Neural crest cell (in vitro differentiated cells): ENCODE measurements around the gene KRTAP6-1. TPM values are rescaled to one million over a fixed set of nuclear protein-coding genes. Genes with fewer than 3 reads are reported as not detected.

Experiments used
- DNase-seq: peaks from one replicate; pipeline ENCODE4 v3.0.0; 2021; ENCODE audit warnings: low read depth, mixed read lengths, low spot score
- H3K27ac Mint-ChIP-seq: one replicate; pipeline ENCODE4 v1.8.0; 2021; ENCODE audit warnings: mild to moderate bottlenecking, mixed read lengths; ENCODE audit not compliant: unreplicated experiment
- H3K27me3 Mint-ChIP-seq: 2 replicates; pipeline ENCODE4 v1.8.0; 2021; ENCODE audit warnings: low read depth, mild to moderate bottlenecking, mixed read lengths
- H3K36me3 Mint-ChIP-seq: 2 replicates; pipeline ENCODE4 v1.8.0; 2021; ENCODE audit warnings: low read depth, mild to moderate bottlenecking, mixed read lengths
- H3K4me1 Mint-ChIP-seq: 2 replicates; pipeline ENCODE4 v1.8.0; 2021; ENCODE audit warnings: mixed read lengths
- H3K4me3 Mint-ChIP-seq: one replicate; pipeline ENCODE4 v1.8.0; 2021; ENCODE audit warnings: mild to moderate bottlenecking, mixed read lengths
- H3K9me3 Mint-ChIP-seq: 2 replicates; pipeline ENCODE4 v1.8.0; 2021; ENCODE audit warnings: mixed read lengths
- CTCF ChIP-seq: fragments of 200-600 bp; sonication (generic); conservative IDR thresholded peaks from 2 replicates; pipeline ENCODE4 v1.5.0; 2021; ENCODE audit warnings: antibody characterized with exemption, mild to moderate bottlenecking
- total RNA-seq: library from RNA; stranded (reverse); gene quantifications from 2 replicates; pipeline ENCODE4 v1.2.1, GENCODE V29; 2021

Gene KRTAP6-1
- total RNA-seq, 1 donor from 2014 or later = not detected

- H3K9me3 Mint-ChIP-seq = peaks cover 6% of the 10 kb centered on the region
- DNase-seq = no peak
Measured at GRCh38 chr21:30582870-30583269, 30.9 kb downstream of the KRTAP6-1 start.

GRCh38 chr21:30580132-30580531 lies 33.6 kb downstream of the KRTAP6-1 start:
- H3K9me3 Mint-ChIP-seq = peaks cover 3% of the 10 kb centered on the region
- no peaks in the 10 kb centered on the region for H3K27me3 Mint-ChIP-seq
- DNase-seq = no peak
- no peak overlapping the region for H3K27ac Mint-ChIP-seq
- H3K36me3 Mint-ChIP-seq = no peaks in the 10 kb centered on the region
- no peak overlapping the region for H3K4me3 Mint-ChIP-seq
- TF ChIP-seq CTCF = no peak
- peaks cover 9% of the 10 kb centered on the region for H3K4me1 Mint-ChIP-seq

More at GRCh38 chr21:30582870-30583269, 30.9 kb downstream of the KRTAP6-1 start:
- H3K27me3 Mint-ChIP-seq = no peaks in the 10 kb centered on the region
- no peak overlapping the region for H3K27ac Mint-ChIP-seq
- TF ChIP-seq CTCF = no peak
- H3K4me1 Mint-ChIP-seq = peaks cover 9% of the 10 kb centered on the region
- no peaks in the 10 kb centered on the region for H3K36me3 Mint-ChIP-seq
- H3K4me3 Mint-ChIP-seq = no peak overlapping the region

GRCh38 chr21:30579346-30579745 lies 34.4 kb downstream of the KRTAP6-1 start:
- no peak overlapping the region for H3K4me3 Mint-ChIP-seq
- no peaks in the 10 kb centered on the region for H3K9me3 Mint-ChIP-seq
- H3K4me1 Mint-ChIP-seq = peaks cover 9% of the 10 kb centered on the region
- H3K27ac Mint-ChIP-seq = no peak overlapping the region
- no peaks in the 10 kb centered on the region for H3K27me3 Mint-ChIP-seq
- no peak for TF ChIP-seq CTCF
- DNase-seq = no peak
- no peaks in the 10 kb centered on the region for H3K36me3 Mint-ChIP-seq

GRCh38 chr21:30577766-30578165 lies 36.0 kb downstream of the KRTAP6-1 start:
- Mint-ChIP-seq H3K9me3 (peaks cover 6% of the 10 kb centered on the region), H3K4me1 (no peaks in the 10 kb centered on the region), H3K27ac (no peak overlapping the region), H3K36me3 (no peaks in the 10 kb centered on the region), H3K27me3 (no peaks in the 10 kb centered on the region), H3K4me3 (no peak overlapping the region)
- TF ChIP-seq CTCF = no peak
- DNase-seq = no peak

GRCh38 chr21:30567617-30568016 lies 46.1 kb downstream of the KRTAP6-1 start:
- DNase-seq = no peak
- TF ChIP-seq CTCF = no peak
- Mint-ChIP-seq H3K27ac (no peak overlapping the region), H3K4me3 (no peak overlapping the region), H3K36me3 (no peaks in the 10 kb centered on the region), H3K4me1 (no peaks in the 10 kb centered on the region), H3K9me3 (peaks cover 13% of the 10 kb centered on the region), H3K27me3 (no peaks in the 10 kb centered on the region)

- DNase-seq = no peak
- H3K4me1 Mint-ChIP-seq = no peaks in the 10 kb centered on the region
- no peaks in the 10 kb centered on the region for H3K27me3 Mint-ChIP-seq
- TF ChIP-seq CTCF = no peak
- no peak overlapping the region for H3K27ac Mint-ChIP-seq
- H3K4me3 Mint-ChIP-seq = no peak overlapping the region
- H3K9me3 Mint-ChIP-seq = peaks cover 7% of the 10 kb centered on the region
- H3K36me3 Mint-ChIP-seq = peaks cover 3% of the 10 kb centered on the region
Measured at GRCh38 chr21:30563630-30564029, 50.1 kb downstream of the KRTAP6-1 start.
